ENCODE results near the gene ADAMTSL1.

The ADAMTSL1 gene

GRCh38 chr9:18771011-18771410 is 297.1 kb downstream of the ADAMTSL1 start:
- no peaks in the 10 kb centered on the region for H3K4me1 ChIP-seq (ENCODE audit: insufficient read depth, low read length)
- no peak overlapping the region for H2AFZ ChIP-seq (ENCODE audit: low read depth, low read length)
- H3K27me3 ChIP-seq (ENCODE audit: insufficient read depth, low read length), result no peaks in the 10 kb centered on the region
- no peaks in the 10 kb centered on the region for H3K36me3 ChIP-seq (ENCODE audit: insufficient read depth, low read length)
- peaks cover 2% of the 10 kb centered on the region for H3K9me3 ChIP-seq (ENCODE audit: low read length)
- H3K4me3 ChIP-seq (ENCODE audit: low read length), result no peak overlapping the region

- H3K4me3 ChIP-seq (ENCODE audit: low read length), result no peak overlapping the region
Observed at GRCh38 chr9:18771763-18772162, 297.8 kb downstream of the ADAMTSL1 start.

GRCh38 chr9:18775241-18775640 is 301.3 kb downstream of the ADAMTSL1 start:
- H2AFZ ChIP-seq (ENCODE audit: low read depth, low read length), result no peak overlapping the region
- no peak overlapping the region for H3K4me3 ChIP-seq (ENCODE audit: low read length)
- no peaks in the 10 kb centered on the region for H3K27me3 ChIP-seq (ENCODE audit: insufficient read depth, low read length)
- H3K36me3 ChIP-seq (ENCODE audit: insufficient read depth, low read length), result no peaks in the 10 kb centered on the region
- H3K9me3 ChIP-seq (ENCODE audit: low read length), result peaks cover 2% of the 10 kb centered on the region
- no peaks in the 10 kb centered on the region for H3K4me1 ChIP-seq (ENCODE audit: insufficient read depth, low read length)

More at GRCh38 chr9:18771763-18772162, 297.8 kb downstream of the ADAMTSL1 start:
- Histone ChIP-seq H3K4me1 (ENCODE audit: insufficient read depth, low read length) (no peaks in the 10 kb centered on the region), H3K27me3 (ENCODE audit: insufficient read depth, low read length) (no peaks in the 10 kb centered on the region), H3K9me3 (ENCODE audit: low read length) (peaks cover 2% of the 10 kb centered on the region), H3K36me3 (ENCODE audit: insufficient read depth, low read length) (no peaks in the 10 kb centered on the region), H2AFZ (ENCODE audit: low read depth, low read length) (no peak overlapping the region)

- H3K9me3 ChIP-seq (ENCODE audit: low read length), result peaks cover 2% of the 10 kb centered on the region
- no peaks in the 10 kb centered on the region for H3K4me1 ChIP-seq (ENCODE audit: insufficient read depth, low read length)
- H3K27me3 ChIP-seq (ENCODE audit: insufficient read depth, low read length), result no peaks in the 10 kb centered on the region
- H3K4me3 ChIP-seq (ENCODE audit: low read length), result no peak overlapping the region
- no peaks in the 10 kb centered on the region for H3K36me3 ChIP-seq (ENCODE audit: insufficient read depth, low read length)
- H2AFZ ChIP-seq (ENCODE audit: low read depth, low read length), result no peak overlapping the region
Observed at GRCh38 chr9:18775930-18776329, 302.0 kb downstream of the ADAMTSL1 start.

- Histone ChIP-seq H3K36me3 (ENCODE audit: insufficient read depth, low read length) (no peaks in the 10 kb centered on the region), H2AFZ (ENCODE audit: low read depth, low read length) (no peak overlapping the region), H3K27me3 (ENCODE audit: insufficient read depth, low read length) (no peaks in the 10 kb centered on the region), H3K4me1 (ENCODE audit: insufficient read depth, low read length) (no peaks in the 10 kb centered on the region), H3K4me3 (ENCODE audit: low read length) (no peak overlapping the region), H3K9me3 (ENCODE audit: low read length) (peaks cover 2% of the 10 kb centered on the region)
Observed at GRCh38 chr9:18776836-18777820, 303.2 kb downstream of the ADAMTSL1 start.

DNA sequence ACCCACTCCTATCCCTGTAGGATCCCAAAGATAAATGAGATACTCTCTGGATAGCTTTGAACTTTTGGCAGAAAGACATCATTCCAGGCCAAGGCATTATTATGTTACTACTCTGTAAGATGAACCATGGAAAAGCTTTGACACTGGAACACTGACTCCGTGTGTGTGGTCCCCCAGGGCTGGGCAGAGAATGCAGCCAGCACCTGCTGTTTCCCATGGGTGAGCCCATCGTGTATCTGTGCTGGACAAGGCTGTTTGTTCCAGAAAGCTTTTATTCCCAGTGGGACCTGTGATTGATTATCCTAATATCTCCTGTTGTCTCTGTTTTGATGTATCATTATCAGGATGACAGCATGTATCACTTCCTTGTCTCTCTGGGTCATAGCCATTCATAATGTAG is 304.2 kb downstream of the ADAMTSL1 start:
- H3K27me3 ChIP-seq (ENCODE audit: insufficient read depth, low read length), result no peaks in the 10 kb centered on the region

DNA sequence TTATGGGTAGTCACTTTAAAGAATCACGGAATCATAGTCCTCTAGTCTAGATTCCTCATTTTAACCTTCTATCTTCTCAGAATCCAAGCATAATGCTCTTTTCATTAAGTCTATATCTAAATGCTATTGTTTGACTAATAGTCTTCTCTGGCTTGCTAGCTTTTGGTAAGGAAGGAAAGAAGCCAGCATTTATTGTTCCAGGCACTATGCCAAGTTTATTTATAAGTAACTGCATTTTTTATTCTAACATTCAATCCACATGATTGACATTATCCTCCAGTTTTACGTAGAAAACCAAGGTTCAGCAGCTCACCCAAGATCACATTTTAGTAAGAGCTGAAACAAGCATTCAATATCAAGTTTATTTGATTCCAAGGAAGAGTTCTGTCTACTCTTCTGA is 304.9 kb downstream of the ADAMTSL1 start:
- H3K36me3 ChIP-seq (ENCODE audit: insufficient read depth, low read length), result no peaks in the 10 kb centered on the region
- no peaks in the 10 kb centered on the region for H3K4me1 ChIP-seq (ENCODE audit: insufficient read depth, low read length)
- H3K9me3 ChIP-seq (ENCODE audit: low read length), result peaks cover 2% of the 10 kb centered on the region
- H2AFZ ChIP-seq (ENCODE audit: low read depth, low read length), result no peak overlapping the region
- no peak overlapping the region for H3K4me3 ChIP-seq (ENCODE audit: low read length)
- H3K27me3 ChIP-seq (ENCODE audit: insufficient read depth, low read length), result no peaks in the 10 kb centered on the region

More for the DNA sequence above, 304.2 kb downstream of the ADAMTSL1 start:
- no peak overlapping the region for H3K4me3 ChIP-seq (ENCODE audit: low read length)
- H3K9me3 ChIP-seq (ENCODE audit: low read length), result peaks cover 2% of the 10 kb centered on the region
- H2AFZ ChIP-seq (ENCODE audit: low read depth, low read length), result no peak overlapping the region
- no peaks in the 10 kb centered on the region for H3K36me3 ChIP-seq (ENCODE audit: insufficient read depth, low read length)
- no peaks in the 10 kb centered on the region for H3K4me1 ChIP-seq (ENCODE audit: insufficient read depth, low read length)

GRCh38 chr9:18783909-18784308 is 310.0 kb downstream of the ADAMTSL1 start:
- H3K36me3 ChIP-seq (ENCODE audit: insufficient read depth, low read length), result no peaks in the 10 kb centered on the region
- no peaks in the 10 kb centered on the region for H3K9me3 ChIP-seq (ENCODE audit: low read length)
- H3K27me3 ChIP-seq (ENCODE audit: insufficient read depth, low read length), result no peaks in the 10 kb centered on the region
- H2AFZ ChIP-seq (ENCODE audit: low read depth, low read length), result no peak overlapping the region
- H3K4me1 ChIP-seq (ENCODE audit: insufficient read depth, low read length), result no peaks in the 10 kb centered on the region
- H3K4me3 ChIP-seq (ENCODE audit: low read length), result no peak overlapping the region

DNA sequence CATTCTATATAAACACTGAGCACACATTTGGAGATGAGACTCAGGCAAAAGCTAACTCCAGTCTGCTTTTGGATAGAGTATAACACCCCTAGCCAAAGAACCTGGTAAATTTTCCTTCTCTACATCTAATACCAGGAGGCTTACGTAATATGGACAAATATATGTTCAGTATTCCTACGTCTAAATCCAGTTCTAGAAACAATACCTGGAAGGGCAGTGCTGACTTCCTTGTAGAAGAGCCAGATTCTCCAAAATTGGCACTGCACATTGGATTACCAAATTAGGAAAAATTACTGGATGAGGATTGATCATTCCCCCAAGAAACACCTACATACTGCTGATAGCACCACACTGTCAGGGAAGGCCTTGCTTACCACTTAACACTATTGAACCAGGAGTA is 311.7 kb downstream of the ADAMTSL1 start:
- Histone ChIP-seq H3K36me3 (ENCODE audit: insufficient read depth, low read length) (no peaks in the 10 kb centered on the region), H3K9me3 (ENCODE audit: low read length) (no peaks in the 10 kb centered on the region), H2AFZ (ENCODE audit: low read depth, low read length) (no peak overlapping the region), H3K4me3 (ENCODE audit: low read length) (no peak overlapping the region), H3K4me1 (ENCODE audit: insufficient read depth, low read length) (no peaks in the 10 kb centered on the region), H3K27me3 (ENCODE audit: insufficient read depth, low read length) (no peaks in the 10 kb centered on the region)

DNA sequence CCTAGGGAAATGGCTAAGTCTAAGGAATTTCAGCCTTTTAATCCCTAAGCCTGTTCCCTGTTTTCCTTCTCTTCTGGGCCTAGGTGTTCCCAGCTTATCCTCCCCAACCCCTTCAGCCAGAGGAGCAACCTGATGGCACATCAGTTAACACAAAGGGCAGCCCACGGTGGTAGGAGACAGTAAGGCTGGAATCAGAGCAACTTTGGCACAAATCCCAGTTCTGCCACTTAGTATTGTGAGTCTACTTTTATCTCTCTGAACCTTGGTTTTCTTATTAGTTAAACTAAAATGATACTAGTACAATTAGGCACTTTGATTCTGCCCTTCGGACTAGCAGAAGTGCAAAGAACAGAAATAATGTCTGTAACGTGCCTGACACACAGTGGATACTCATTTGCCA is 312.2 kb downstream of the ADAMTSL1 start:
- Histone ChIP-seq H3K4me3 (ENCODE audit: low read length) (no peak overlapping the region), H3K27me3 (ENCODE audit: insufficient read depth, low read length) (no peaks in the 10 kb centered on the region), H3K4me1 (ENCODE audit: insufficient read depth, low read length) (no peaks in the 10 kb centered on the region), H2AFZ (ENCODE audit: low read depth, low read length) (no peak overlapping the region), H3K9me3 (ENCODE audit: low read length) (no peaks in the 10 kb centered on the region), H3K36me3 (ENCODE audit: insufficient read depth, low read length) (no peaks in the 10 kb centered on the region)

DNA sequence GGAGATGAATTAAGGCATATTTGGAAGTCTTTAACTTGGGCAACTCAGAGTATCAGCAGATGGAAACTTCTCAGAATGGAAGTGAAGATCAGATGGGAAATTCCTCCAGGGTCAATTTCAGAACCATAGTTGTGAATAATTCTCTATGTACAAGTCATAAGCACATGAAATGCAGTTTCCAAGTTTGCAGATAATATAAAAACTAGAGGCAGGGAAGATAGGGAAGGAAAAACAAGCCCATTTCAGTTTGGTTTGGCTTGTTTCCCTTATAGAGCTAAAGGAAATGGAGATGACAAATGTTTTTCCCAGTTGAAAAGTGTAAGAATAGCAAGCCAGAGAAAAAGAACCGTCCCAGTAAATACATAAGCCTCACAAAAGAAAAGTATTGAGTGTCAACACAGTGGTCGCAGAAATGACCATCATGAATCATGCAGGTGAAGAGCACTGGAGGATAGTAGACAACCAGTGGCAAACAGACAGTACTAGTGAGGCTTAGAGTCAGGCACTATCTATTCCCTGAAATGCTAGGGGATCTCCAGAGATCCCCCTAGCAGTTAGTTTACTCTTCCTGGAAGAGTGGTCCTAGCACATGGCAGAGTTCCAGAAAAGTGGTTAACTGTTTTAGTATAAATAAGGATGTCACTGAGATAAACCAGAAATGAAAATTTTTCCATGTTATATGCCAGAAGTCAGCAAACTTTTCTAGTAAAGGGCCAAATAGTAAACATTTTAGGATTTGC is 313.1 kb downstream of the ADAMTSL1 start:
- Histone ChIP-seq H3K4me3 (ENCODE audit: low read length) (no peak overlapping the region), H3K27me3 (ENCODE audit: insufficient read depth, low read length) (no peaks in the 10 kb centered on the region), H3K9me3 (ENCODE audit: low read length) (no peaks in the 10 kb centered on the region), H3K4me1 (ENCODE audit: insufficient read depth, low read length) (no peaks in the 10 kb centered on the region), H2AFZ (ENCODE audit: low read depth, low read length) (no peak overlapping the region), H3K36me3 (ENCODE audit: insufficient read depth, low read length) (no peaks in the 10 kb centered on the region)

- H3K4me3 ChIP-seq (ENCODE audit: low read length), result no peak overlapping the region
- no peak overlapping the region for H2AFZ ChIP-seq (ENCODE audit: low read depth, low read length)
- H3K9me3 ChIP-seq (ENCODE audit: low read length), result no peaks in the 10 kb centered on the region
- no peaks in the 10 kb centered on the region for H3K27me3 ChIP-seq (ENCODE audit: insufficient read depth, low read length)
- H3K36me3 ChIP-seq (ENCODE audit: insufficient read depth, low read length), result no peaks in the 10 kb centered on the region
- no peaks in the 10 kb centered on the region for H3K4me1 ChIP-seq (ENCODE audit: insufficient read depth, low read length)
Observed at GRCh38 chr9:18788256-18788655, 314.3 kb downstream of the ADAMTSL1 start.

- Histone ChIP-seq H3K9me3 (ENCODE audit: low read length) (no peaks in the 10 kb centered on the region), H2AFZ (ENCODE audit: low read depth, low read length) (no peak overlapping the region), H3K36me3 (ENCODE audit: insufficient read depth, low read length) (no peaks in the 10 kb centered on the region), H3K4me1 (ENCODE audit: insufficient read depth, low read length) (peaks cover 12% of the 10 kb centered on the region), H3K4me3 (ENCODE audit: low read length) (no peak overlapping the region), H3K27me3 (ENCODE audit: insufficient read depth, low read length) (no peaks in the 10 kb centered on the region)
Observed at GRCh38 chr9:18791074-18791473, 317.1 kb downstream of the ADAMTSL1 start.

Data from neuron (in vitro differentiated cells).